HepG2 (cell line): ENCODE data around the gene SETD7. TPM values are rescaled to one million over a fixed set of nuclear protein-coding genes. Genes with fewer than 3 reads are reported as not detected.

ENCODE experiments used
- ATAC-seq: fragments of 200-7000 bp; cut with Tn5 transposase; 3 replicates; pipeline ENCODE4 v1.9.1; 2020; ENCODE audit warnings: mild to moderate bottlenecking, moderate library complexity
- BruUV-seq: library from RNA; stranded (reverse); fragments of 400-500 nt; replicated peaks from 2 replicates; lab custom pipeline; 2021; lab: Mats Ljungman, UMichigan
- CTCF ChIA-PET: fragments of 300-600 bp; formaldehyde crosslinking; extraction: SDS; loops from one replicate; lab custom pipeline; 2021; ENCODE audit warnings: low total read pairs, inconsistent platforms, low intra/inter-chr PET ratio; lab: Yijun Ruan, JAX
- POLR2A ChIA-PET: fragments of 350-600 bp; sonication (Branson Sonifier 250); formaldehyde crosslinking; loops from one replicate; lab custom pipeline; 2020; ENCODE audit warnings: antibody characterized with exemption, inconsistent platforms; lab: Yijun Ruan, JAX
- DNase-seq: peaks from one replicate; pipeline ENCODE4 v3.0.0-alpha.2; 2015; ENCODE audit warnings: low spot score
- FAIRE-seq: peaks from 3 replicates; lab custom pipeline; 2011; peaks lifted over from hg19 to GRCh38; lab: Jason Lieb, UNC
- H2AFZ ChIP-seq: one replicate; pipeline ENCODE4 v1.6.1; 2011; ENCODE audit warnings: low read length, inconsistent platforms
- H3K27ac ChIP-seq: fragments of 300-600 bp; 3 replicates; pipeline ENCODE4 v1.8.0; 2011; ENCODE audit warnings: mixed run types, mild to moderate bottlenecking, mixed read lengths, low read length, inconsistent platforms; ENCODE audit not compliant: insufficient read depth; ENCODE audit errors: extremely low read length
- H3K27me3 ChIP-seq, 2 experiments: fragments of 200-600 bp in 1 of 2; 2 replicates in 1 of 2; 3 replicates in 1 of 2; pipeline versions ENCODE4 v1.6.0 to v1.8.0; 2011; ENCODE audit warnings: low read length in 2 of 2, mild to moderate bottlenecking in 2 of 2, moderate library complexity in 2 of 2, inconsistent platforms in 1 of 2; ENCODE audit not compliant: insufficient read depth in 2 of 2, control insufficient read depth in 1 of 2
- H3K36me3 ChIP-seq, 2 experiments: fragments of 200-600 bp in 1 of 2; replicated peaks in 1 of 2; 2 replicates in 1 of 2; 3 replicates in 1 of 2; pipeline versions ENCODE4 v1.5.1 to v1.8.0; 2011; ENCODE audit warnings: low read length in 2 of 2, inconsistent platforms in 1 of 2; ENCODE audit not compliant: insufficient read depth in 2 of 2, control insufficient read depth in 1 of 2
- H3K4me1 ChIP-seq: 2 replicates; pipeline ENCODE4 v1.5.1; 2012; ENCODE audit warnings: low read length, inconsistent platforms; ENCODE audit not compliant: insufficient read depth
- H3K4me2 ChIP-seq: 2 replicates; pipeline ENCODE4 v1.6.0; 2011; ENCODE audit warnings: low read depth, low read length, inconsistent platforms
- H3K4me3 ChIP-seq, 3 experiments: fragments of 200-600 bp in 1 of 3; sonication (generic), shearing (Covaris generic) in 1 of 3; replicated peaks in 1 of 3; 2 replicates each; pipeline ENCODE4 v1.5.1; 2011 to 2016; ENCODE audit warnings: low read length in 3 of 3, inconsistent platforms in 2 of 3, low read depth in 2 of 3, mild to moderate bottlenecking in 2 of 3, control low read depth in 1 of 3, mixed read lengths in 1 of 3; ENCODE audit not compliant: insufficient read depth in 1 of 3
- H3K79me2 ChIP-seq: one replicate; pipeline ENCODE4 v1.6.1; 2011; ENCODE audit warnings: low read length, inconsistent platforms; ENCODE audit not compliant: insufficient read depth
- H3K9ac ChIP-seq: 2 replicates; pipeline ENCODE4 v1.6.0; 2011; ENCODE audit warnings: mild to moderate bottlenecking, low read depth, low read length, inconsistent platforms; ENCODE audit not compliant: insufficient read depth
- H3K9me3 ChIP-seq: 2 replicates; pipeline ENCODE4 v1.5.1; 2012; ENCODE audit warnings: mild to moderate bottlenecking, low read length
- H4K20me1 ChIP-seq: 2 replicates; pipeline ENCODE4 v1.6.0; 2011; ENCODE audit warnings: inconsistent platforms, mild to moderate bottlenecking, low read length, moderate library complexity; ENCODE audit not compliant: insufficient read depth
- ATF7-NPFF ChIP-seq: sonication (generic); formaldehyde crosslinking; IDR thresholded peaks from 2 replicates; pipeline ENCODE4 v1.8.1; 2023; ENCODE audit warnings: mild to moderate bottlenecking, low read depth, missing genetic modification reagents, moderate library complexity
- ATM ChIP-seq: fragments of 450-650 bp; IDR thresholded peaks from 2 replicates; pipeline ENCODE4 v1.7.1; 2017; ENCODE audit warnings: mild to moderate bottlenecking, borderline replicate concordance
- CEBPG ChIP-seq: IDR thresholded peaks from 2 replicates; pipeline ENCODE4 v1.6.1; 2016
- ELF1 ChIP-seq: sonication (generic); formaldehyde crosslinking; IDR thresholded peaks from 2 replicates; pipeline ENCODE4 v1.4.0; 2020; ENCODE audit warnings: missing genetic modification reagents
- GTF3A ChIP-seq: sonication (generic); formaldehyde crosslinking; conservative IDR thresholded peaks from 2 replicates; pipeline ENCODE4 v1.4.0; 2020; ENCODE audit warnings: mild to moderate bottlenecking, missing genetic modification reagents
- HIVEP1 ChIP-seq: sonication (generic); formaldehyde crosslinking; IDR thresholded peaks from 2 replicates; pipeline ENCODE4 v1.4.0; 2020; ENCODE audit warnings: mild to moderate bottlenecking, missing genetic modification reagents
- IKZF4 ChIP-seq: sonication (generic); formaldehyde crosslinking; IDR thresholded peaks from 2 replicates; pipeline ENCODE4 v1.5.1; 2020; ENCODE audit warnings: borderline replicate concordance, mild to moderate bottlenecking, low read depth, missing genetic modification reagents; ENCODE audit errors: not compliant biosample characterization
- KDM3A ChIP-seq: IDR thresholded peaks from 2 replicates; pipeline ENCODE4 v1.6.1; 2018; ENCODE audit warnings: low read depth, missing compliant biosample characterization
- LCORL ChIP-seq, 2 experiments: fragments of 450-650 bp in 1 of 2; sonication (generic) in 1 of 2; formaldehyde crosslinking in 1 of 2; IDR thresholded peaks; 2 replicates each; pipeline versions ENCODE4 v1.5.0 to v1.6.1; 2017 to 2020; ENCODE audit warnings: antibody characterized with exemption in 1 of 2, missing genetic modification reagents in 1 of 2
- MED8 ChIP-seq: sonication (generic); formaldehyde crosslinking; IDR thresholded peaks from 2 replicates; pipeline ENCODE4 v1.8.1; 2023; ENCODE audit warnings: mild to moderate bottlenecking, missing genetic modification reagents; ENCODE audit not compliant: insufficient replicate concordance
- RBAK ChIP-seq: sonication (generic); formaldehyde crosslinking; IDR thresholded peaks from 2 replicates; pipeline ENCODE4 v1.5.1; 2020; ENCODE audit warnings: mild to moderate bottlenecking, missing genetic modification reagents
- THRA ChIP-seq: sonication (generic); formaldehyde crosslinking; IDR thresholded peaks from 2 replicates; pipeline ENCODE4 v1.4.0; 2020; ENCODE audit warnings: missing genetic modification reagents, borderline replicate concordance
- ZFP62 ChIP-seq: sonication (generic); formaldehyde crosslinking; IDR thresholded peaks from 2 replicates; pipeline ENCODE4 v1.4.0; 2020; ENCODE audit warnings: missing genetic modification reagents
- ZNF510 ChIP-seq: sonication (generic); formaldehyde crosslinking; IDR thresholded peaks from 2 replicates; pipeline ENCODE4 v1.4.0; 2020; ENCODE audit warnings: low read depth, mild to moderate bottlenecking, missing genetic modification reagents
- ZNF564 ChIP-seq: sonication (generic); formaldehyde crosslinking; IDR thresholded peaks from 2 replicates; pipeline ENCODE4 v1.8.1; 2023; ENCODE audit warnings: mild to moderate bottlenecking, missing genetic modification reagents
- ZNF615 ChIP-seq: sonication (generic); formaldehyde crosslinking; IDR thresholded peaks from 2 replicates; pipeline ENCODE4 v1.5.0; 2020; ENCODE audit warnings: mild to moderate bottlenecking, missing genetic modification reagents, borderline replicate concordance
- ZNF619 ChIP-seq: sonication (generic); formaldehyde crosslinking; IDR thresholded peaks from 2 replicates; pipeline ENCODE4 v1.4.0; 2020; ENCODE audit warnings: mild to moderate bottlenecking, missing genetic modification reagents
- WGBS: methylation state at CpG from one replicate; pipeline ENCODE4 v1.1.6; 2017; ENCODE audit warnings: low lambda C conversion rate; 5-methylcytosine and 5-hydroxymethylcytosine counted together
- in situ Hi-C: cut with HindIII; loops from 2 replicates; pipeline ENCODE4 v1.10.0; 2017; ENCODE audit warnings: low pct_unique_long_range_greater_than_20kb; ENCODE audit not compliant: extremely low pct_ligation_motif_present
- intact Hi-C: fragments of 100-400 bp; cut with micrococcal nuclease; formaldehyde crosslinking; loops from one replicate; pipeline ENCODE4 v1.10.0; 2022; ENCODE audit not compliant: unreplicated experiment
- polyA plus RNA-seq, 8 experiments: library from polyadenylated mRNA; depleted of rRNA in 3 of 8; stranded (reverse) in 7 of 8; unstranded in 1 of 8; fragments of >200 nt; fragmentation: Illumina TruSeq in 4 of 8; extraction: Trizol in 4 of 8; gene quantifications; 2 replicates each; pipeline versions ENCODE4 v1.2.1 to v1.2.3, GENCODE V29; 2011 to 2016; ENCODE audit warnings: low read depth in 4 of 8, missing spikeins in 1 of 8, mixed read lengths in 1 of 8; ENCODE audit not compliant: insufficient read depth in 1 of 8
- total RNA-seq, 5 experiments: library from RNA; depleted of rRNA; stranded (reverse); fragments of >200 nt; fragmentation: Illumina TruSeq; extraction: Trizol; gene quantifications; 2 replicates each; pipeline ENCODE4 v1.2.3, GENCODE V29; 2016; ENCODE audit warnings: low read depth in 1 of 5
- TF ChIP-seq, protein P1 (sequence below): sonication (generic); formaldehyde crosslinking; IDR thresholded peaks from 2 replicates; pipeline ENCODE4 v1.8.1; 2023; ENCODE audit warnings: mild to moderate bottlenecking, missing genetic modification reagents
- TF ChIP-seq, protein P2 (sequence below): sonication (generic); formaldehyde crosslinking; IDR thresholded peaks from 2 replicates; pipeline ENCODE4 v1.4.0; 2020; ENCODE audit warnings: missing genetic modification reagents

Gene SETD7
- total and polyA plus RNA-seq, 2 of the 13 experiments (the other 11 are each of a cell fraction or from before 2014, with no cell fraction given) = 0.08 to 0.22 TPM

DNA sequence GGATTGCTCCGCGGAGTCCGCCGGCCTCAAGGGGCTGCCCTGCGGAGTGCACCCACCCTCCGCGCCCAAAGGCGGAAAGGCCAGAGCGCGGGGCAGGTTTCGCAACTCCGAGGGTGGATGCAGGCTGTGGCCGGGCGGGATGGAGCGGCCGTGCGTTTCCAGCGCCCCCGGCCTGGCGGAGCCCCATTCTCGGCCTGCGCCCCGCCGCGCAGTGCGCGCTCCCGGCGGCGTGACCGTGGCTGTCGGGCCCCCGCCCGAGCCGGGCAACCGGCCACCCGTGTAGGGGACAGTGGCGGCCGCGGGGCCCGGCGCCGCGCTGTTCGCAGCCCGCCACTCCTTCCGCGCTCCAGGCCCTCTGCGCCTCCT, 331 bp downstream of the SETD7 start:
- Histone ChIP-seq H3K27ac (no peak overlapping the region), H3K79me2 (no peaks in the 10 kb centered on the region), H3K4me3 (peak overlapping the region; percentile 53 to 76 (median 54); a peak in 5 of 6 replicates), H3K4me1 (peaks cover 40% of the 10 kb centered on the region), H3K27me3 (peaks cover 6 to 80% of the 10 kb centered on the region in 2 experiments), H3K36me3 (no peaks in the 10 kb centered on the region), H3K4me2 (peak overlapping the region; percentile 88), H2AFZ (no peak overlapping the region), H3K9ac (no peak overlapping the region), H4K20me1 (no peaks in the 10 kb centered on the region; the same call in 1 of the 2 replicates), H3K9me3 (no peaks in the 10 kb centered on the region)
- peak; percentile 43 for ATAC-seq
- DNase-seq = no peak
- WGBS = no CpG with 5 or more reads among the region's 49 CpGs
- CTCF ChIA-PET = no interaction called here
- in situ Hi-C loops = no loop called here
- BruUV-seq = no TSS peak
- intact Hi-C loops = no loop called here
- FAIRE-seq = no peak
- POLR2A ChIA-PET = no interaction called here
- no peak for TF ChIP-seq ATM
- 0 out of 2 replicates have a peak, but pooled peaks have one; percentile 37 for TF ChIP-seq GTF3A
- TF ChIP-seq ZNF564 = 0 out of 2 replicates have a peak, but pooled peaks have one; percentile 30
- TF ChIP-seq MED8 (CRISPR knock-in tag) = no peak
- TF ChIP-seq KDM3A (CRISPR knock-in tag) = no peak
- TF ChIP-seq, protein P1, sequence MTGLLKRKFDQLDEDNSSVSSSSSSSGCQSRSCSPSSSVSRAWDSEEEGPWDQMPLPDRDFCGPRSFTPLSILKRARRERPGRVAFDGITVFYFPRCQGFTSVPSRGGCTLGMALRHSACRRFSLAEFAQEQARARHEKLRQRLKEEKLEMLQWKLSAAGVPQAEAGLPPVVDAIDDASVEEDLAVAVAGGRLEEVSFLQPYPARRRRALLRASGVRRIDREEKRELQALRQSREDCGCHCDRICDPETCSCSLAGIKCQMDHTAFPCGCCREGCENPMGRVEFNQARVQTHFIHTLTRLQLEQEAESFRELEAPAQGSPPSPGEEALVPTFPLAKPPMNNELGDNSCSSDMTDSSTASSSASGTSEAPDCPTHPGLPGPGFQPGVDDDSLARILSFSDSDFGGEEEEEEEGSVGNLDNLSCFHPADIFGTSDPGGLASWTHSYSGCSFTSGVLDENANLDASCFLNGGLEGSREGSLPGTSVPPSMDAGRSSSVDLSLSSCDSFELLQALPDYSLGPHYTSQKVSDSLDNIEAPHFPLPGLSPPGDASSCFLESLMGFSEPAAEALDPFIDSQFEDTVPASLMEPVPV = no peak
- TF ChIP-seq ZFP62 (CRISPR knock-in tag) = no peak
- TF ChIP-seq THRA (CRISPR knock-in tag) = no peak
- no peak for TF ChIP-seq ZNF615 (CRISPR knock-in tag)
- TF ChIP-seq RBAK (CRISPR knock-in tag) = no peak
- no peak; the same call in 1 of the 2 replicates for TF ChIP-seq ATF7-NPFF (CRISPR knock-in tag)
- TF ChIP-seq HIVEP1 (CRISPR knock-in tag) = no peak
- no peak for TF ChIP-seq ELF1
- TF ChIP-seq ZNF619 (CRISPR knock-in tag) = no peak
- no peak for TF ChIP-seq LCORL (IDR thresholded peaks at IDR 0.05)
- TF ChIP-seq LCORL (CRISPR knock-in tag; IDR thresholded peaks at IDR 0.05) = peak; percentile 36; the same call in 1 of the 2 replicates
- no peak for TF ChIP-seq IKZF4
- no peak for TF ChIP-seq ZNF510
- TF ChIP-seq CEBPG (CRISPR knock-in tag) = peak; percentile 74
- TF ChIP-seq, protein P2, sequence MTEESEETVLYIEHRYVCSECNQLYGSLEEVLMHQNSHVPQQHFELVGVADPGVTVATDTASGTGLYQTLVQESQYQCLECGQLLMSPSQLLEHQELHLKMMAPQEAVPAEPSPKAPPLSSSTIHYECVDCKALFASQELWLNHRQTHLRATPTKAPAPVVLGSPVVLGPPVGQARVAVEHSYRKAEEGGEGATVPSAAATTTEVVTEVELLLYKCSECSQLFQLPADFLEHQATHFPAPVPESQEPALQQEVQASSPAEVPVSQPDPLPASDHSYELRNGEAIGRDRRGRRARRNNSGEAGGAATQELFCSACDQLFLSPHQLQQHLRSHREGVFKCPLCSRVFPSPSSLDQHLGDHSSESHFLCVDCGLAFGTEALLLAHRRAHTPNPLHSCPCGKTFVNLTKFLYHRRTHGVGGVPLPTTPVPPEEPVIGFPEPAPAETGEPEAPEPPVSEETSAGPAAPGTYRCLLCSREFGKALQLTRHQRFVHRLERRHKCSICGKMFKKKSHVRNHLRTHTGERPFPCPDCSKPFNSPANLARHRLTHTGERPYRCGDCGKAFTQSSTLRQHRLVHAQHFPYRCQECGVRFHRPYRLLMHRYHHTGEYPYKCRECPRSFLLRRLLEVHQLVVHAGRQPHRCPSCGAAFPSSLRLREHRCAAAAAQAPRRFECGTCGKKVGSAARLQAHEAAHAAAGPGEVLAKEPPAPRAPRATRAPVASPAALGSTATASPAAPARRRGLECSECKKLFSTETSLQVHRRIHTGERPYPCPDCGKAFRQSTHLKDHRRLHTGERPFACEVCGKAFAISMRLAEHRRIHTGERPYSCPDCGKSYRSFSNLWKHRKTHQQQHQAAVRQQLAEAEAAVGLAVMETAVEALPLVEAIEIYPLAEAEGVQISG (CRISPR knock-in tag) = 0 out of 2 replicates have a peak, but pooled peaks have one; percentile 28
